SK-N-SH (cell line): Measurements from ENCODE around the gene SH3PXD2B. TPM values are rescaled to one million over a fixed set of nuclear protein-coding genes. Genes with fewer than 3 reads are reported as not detected.

Source experiments
- CTCF ChIA-PET: fragments of 300-600, 350-600 bp; formaldehyde crosslinking; extraction: SDS; loops from one replicate; lab custom pipeline; 2021; lab: Yijun Ruan, JAX
- POLR2A ChIA-PET: fragments of 350-600 bp; sonication (Branson Sonifier 250); formaldehyde crosslinking; extraction: SDS; loops from one replicate; lab custom pipeline; 2020; ENCODE audit warnings: antibody characterized with exemption, inconsistent platforms; lab: Yijun Ruan, JAX
- DNase-seq: peaks from one replicate; pipeline ENCODE4 v3.0.0; 2012
- H2AFZ ChIP-seq: fragments of 200-600 bp; sonication (generic); 2 replicates; pipeline ENCODE4 v1.8.1; 2016; ENCODE audit warnings: antibody characterized with exemption, mild to moderate bottlenecking, low read depth
- H3F3A ChIP-seq: fragments of 200-600 bp; sonication (generic); replicated peaks from 2 replicates; pipeline ENCODE3; 2016; ENCODE audit warnings: antibody characterized with exemption, mild to moderate bottlenecking; ENCODE audit not compliant: insufficient read depth
- H3K27ac ChIP-seq, 2 experiments: fragments of 200-500 bp in 1 of 2; fragments of 200-600 bp in 1 of 2; sonication (Bioruptor generic) in 1 of 2; sonication (generic), shearing (Covaris generic) in 1 of 2; 2 replicates each; pipeline versions ENCODE4 v1.5.1 to v1.6.1; 2014 to 2016; ENCODE audit warnings: low read depth in 2 of 2, inconsistent platforms in 1 of 2, low read length in 1 of 2, mild to moderate bottlenecking in 1 of 2, mixed read lengths in 1 of 2
- H3K27me3 ChIP-seq: fragments of 200-600 bp; sonication (generic), shearing (Covaris generic); 2 replicates; pipeline ENCODE4 v1.6.1; 2016; ENCODE audit warnings: mixed run types; ENCODE audit not compliant: insufficient read depth
- H3K36me3 ChIP-seq, 2 experiments: fragments of 200-500 bp in 1 of 2; fragments of 200-600 bp in 1 of 2; sonication (Bioruptor generic) in 1 of 2; sonication (generic) in 1 of 2; replicated peaks in 1 of 2; 2 replicates each; pipeline versions ENCODE3 to v1.5.1; 2014 to 2016; ENCODE audit warnings: low read length in 1 of 2, mild to moderate bottlenecking in 1 of 2; ENCODE audit not compliant: insufficient read depth in 2 of 2, control insufficient read depth in 1 of 2
- H3K4me1 ChIP-seq, 2 experiments: fragments of 200-500 bp in 1 of 2; fragments of 200-600 bp in 1 of 2; sonication (Bioruptor generic) in 1 of 2; sonication (generic), shearing (Covaris generic) in 1 of 2; 2 replicates each; pipeline versions ENCODE4 v1.5.1 to v1.6.1; 2014 to 2016; ENCODE audit warnings: low read depth in 1 of 2, low read length in 1 of 2, mixed run types in 1 of 2; ENCODE audit not compliant: insufficient read depth in 2 of 2, control insufficient read depth in 1 of 2
- H3K4me2 ChIP-seq: fragments of 200-600 bp; sonication (generic), shearing (Covaris generic); 2 replicates; pipeline ENCODE4 v1.6.1; 2017; ENCODE audit warnings: mixed run types
- H3K4me3 ChIP-seq, 2 experiments: fragments of 200-500 bp in 1 of 2; fragments of 200-600 bp in 1 of 2; sonication (Bioruptor generic) in 1 of 2; sonication (generic), shearing (Covaris generic) in 1 of 2; 2 replicates each; pipeline versions ENCODE4 v1.5.1 to v1.8.1; 2014 to 2016; ENCODE audit warnings: low read depth in 2 of 2, inconsistent platforms in 1 of 2, low read length in 1 of 2, mild to moderate bottlenecking in 1 of 2, mixed read lengths in 1 of 2, moderate library complexity in 1 of 2
- H3K79me2 ChIP-seq: fragments of 200-600 bp; sonication (generic); 2 replicates; pipeline ENCODE4 v1.8.1; 2017; ENCODE audit warnings: mild to moderate bottlenecking; ENCODE audit not compliant: insufficient read depth
- H3K9ac ChIP-seq: fragments of 200-600 bp; sonication (generic); 2 replicates; pipeline ENCODE4 v1.6.1; 2017; ENCODE audit warnings: mixed run types
- H3K9me2 ChIP-seq: fragments of 200-600 bp; sonication (generic); 2 replicates; pipeline ENCODE4 v1.6.1; 2017; ENCODE audit warnings: mixed run types
- H3K9me3 ChIP-seq: fragments of 200-600 bp; sonication (generic); 2 replicates; pipeline ENCODE4 v1.6.1; 2017; ENCODE audit warnings: mixed run types, mild to moderate bottlenecking, moderate library complexity
- H4K20me1 ChIP-seq: fragments of 200-600 bp; sonication (generic); 2 replicates; pipeline ENCODE4 v1.6.1; 2017; ENCODE audit warnings: mild to moderate bottlenecking, mixed run types; ENCODE audit not compliant: insufficient read depth
- CHD2 ChIP-seq: fragments of 150-350 bp; IDR thresholded peaks from 2 replicates; pipeline ENCODE4 v1.6.1; 2018; ENCODE audit warnings: low read length; ENCODE audit not compliant: partially characterized antibody
- ELF1 ChIP-seq: IDR thresholded peaks from 2 replicates; pipeline ENCODE4 v1.4.0; 2012
- EP300 ChIP-seq, 2 experiments: IDR thresholded peaks; 2 replicates each; pipeline versions ENCODE4 v1.4.0 to v1.6.1; 2012; ENCODE audit warnings: borderline replicate concordance in 1 of 2, low read depth in 1 of 2, low read length in 1 of 2
- EZH2phosphoT487 ChIP-seq: fragments of 200-600 bp; sonication (generic); IDR thresholded peaks from 2 replicates; pipeline ENCODE4 v1.6.1; 2017; ENCODE audit warnings: low read depth, mixed run types, mild to moderate bottlenecking, antibody characterized with exemption, moderate library complexity, borderline replicate concordance
- FOSL2 ChIP-seq: IDR thresholded peaks from 2 replicates; pipeline ENCODE4 v1.4.0; 2012; ENCODE audit warnings: low read depth, mild to moderate bottlenecking, moderate library complexity, borderline replicate concordance
- FOXJ3 ChIP-seq: sonication (generic); formaldehyde crosslinking; IDR thresholded peaks from 2 replicates; pipeline ENCODE4 v1.5.1; 2020; ENCODE audit warnings: mild to moderate bottlenecking, missing genetic modification reagents
- FOXM1 ChIP-seq: IDR thresholded peaks from 2 replicates; pipeline ENCODE4 v1.4.0; 2012; ENCODE audit warnings: low read depth, mild to moderate bottlenecking
- GATA2 ChIP-seq: sonication (generic); formaldehyde crosslinking; IDR thresholded peaks from 2 replicates; pipeline ENCODE4 v1.5.0; 2020; ENCODE audit warnings: mild to moderate bottlenecking, missing genetic modification reagents
- NFIC ChIP-seq: IDR thresholded peaks from 2 replicates; pipeline ENCODE4 v1.4.0; 2012; ENCODE audit warnings: borderline replicate concordance
- NRF1 ChIP-seq: IDR thresholded peaks from 2 replicates; pipeline ENCODE4 v1.6.1; 2012; ENCODE audit warnings: low read depth, mild to moderate bottlenecking, low read length
- RAD21 ChIP-seq: IDR thresholded peaks from 2 replicates; pipeline ENCODE4 v1.6.1; 2012; ENCODE audit warnings: mild to moderate bottlenecking, low read length
- RCOR1 ChIP-seq: fragments of 150-350 bp; IDR thresholded peaks from 2 replicates; pipeline ENCODE4 v1.6.1; 2017; ENCODE audit warnings: antibody characterized with exemption, low read length
- REST ChIP-seq: IDR thresholded peaks from 2 replicates; pipeline ENCODE4 v1.6.1; 2012; ENCODE audit warnings: mild to moderate bottlenecking, low read depth, low read length, moderate library complexity
- RXRA ChIP-seq: IDR thresholded peaks from 2 replicates; pipeline ENCODE4 v1.4.0; 2012; ENCODE audit warnings: low read depth, mild to moderate bottlenecking, borderline replicate concordance
- whole genome bisulfite sequencing: methylation state at CpG from one replicate; pipeline ENCODE4 v1.1.6; 2017; ENCODE audit warnings: low lambda C conversion rate; 5-methylcytosine and 5-hydroxymethylcytosine counted together
- polyA plus RNA-seq, 3 experiments: library from polyadenylated mRNA; depleted of rRNA; stranded (reverse); fragments of >200 nt; gene quantifications; 2 replicates each; pipeline ENCODE4 v1.2.3, GENCODE V29; 2012
- TF ChIP-seq, protein P1 (sequence below): IDR thresholded peaks from 2 replicates; pipeline ENCODE4; 2012

SH3PXD2B gene
- polyA plus RNA-seq, 1 of the 3 experiments (the other 2 are of a cell fraction): 15.0 TPM

DNA sequence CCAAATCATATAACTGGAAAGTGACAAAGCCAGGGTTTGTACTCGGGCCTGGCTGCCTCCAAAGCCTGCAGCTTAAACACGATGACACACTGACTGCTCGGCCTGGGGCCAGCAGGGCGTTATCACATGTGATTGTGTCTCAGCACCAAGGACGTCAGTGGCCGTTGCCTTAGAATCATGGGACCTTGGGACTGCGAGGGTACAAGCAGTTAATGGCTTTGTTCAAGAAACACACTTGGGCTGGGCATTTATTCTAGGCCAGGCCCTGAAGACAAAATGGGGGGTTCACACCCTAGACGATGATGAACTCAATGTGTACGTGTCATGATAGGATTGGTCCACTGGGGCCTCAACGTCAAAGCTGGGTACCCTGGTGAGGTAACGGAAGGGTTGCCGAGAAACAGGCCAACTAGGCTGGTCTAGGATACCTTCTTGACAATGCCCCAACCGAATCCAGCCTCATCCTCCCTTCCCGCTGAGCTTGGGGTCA is 13.0 kb downstream of the SH3PXD2B start:
- CTCF ChIA-PET: interaction anchor here (1.3 to 5.9 kb wide), 3 partner anchors 10 to 19 kb away, joined by 3 to 91 read pairs (median 21); no protein-coding TSS in a partner anchor
- Histone ChIP-seq H3K4me1 (peaks cover 33 to 60% of the 10 kb centered on the region in 2 experiments; a peak in 3 of 4 replicates), H3K9ac (no peak overlapping the region)

GRCh38 chr5:172440486-172440885 is 13.8 kb downstream of the SH3PXD2B start:
- POLR2A ChIA-PET: interaction anchor here (1.5 kb wide), 1 partner anchor 21 kb away, joined by 3 read pairs; no protein-coding TSS in a partner anchor
- 91% methylated on average over 7 of the region's 7 CpGs for WGBS
- CTCF ChIA-PET: interaction anchor here (1.3 to 5.9 kb wide), 2 partner anchors 10 to 20 kb away, joined by 3 to 91 read pairs; no protein-coding TSS in a partner anchor
- DNase-seq: no peak
- Histone ChIP-seq H2AFZ (no peak overlapping the region), H3K9me2 (no peaks in the 10 kb centered on the region), H3K9ac (no peak overlapping the region), H3K27ac (no peak overlapping the region; a peak in 1 of 4 replicates), H3K9me3 (no peaks in the 10 kb centered on the region), H3K79me2 (peaks cover 100% of the 10 kb centered on the region), H3K4me3 (no peak overlapping the region), H3K36me3 (no peaks in the 10 kb centered on the region), H3K4me2 (no peak overlapping the region), H3K27me3 (no peaks in the 10 kb centered on the region), H4K20me1 (peaks cover 100% of the 10 kb centered on the region), H3K4me1 (peaks cover 33 to 53% of the 10 kb centered on the region in 2 experiments; a peak in 3 of 4 replicates), H3F3A (peaks cover 8% of the 10 kb centered on the region)
- TF ChIP-seq EP300 (IDR thresholded peaks at IDR 0.05; ENCODE audit: borderline replicate concordance in 1 of 2, low read depth in 1 of 2, low read length in 1 of 2) (no peak), EZH2phosphoT487 (no peak), ELF1 (no peak), RCOR1 (no peak), NRF1 (no peak), FOSL2 (no peak), CHD2 (no peak), REST (no peak), FOXJ3 (CRISPR knock-in tag) (no peak), GATA2 (CRISPR knock-in tag) (no peak), RAD21 (no peak)
- TF ChIP-seq, protein P1, sequence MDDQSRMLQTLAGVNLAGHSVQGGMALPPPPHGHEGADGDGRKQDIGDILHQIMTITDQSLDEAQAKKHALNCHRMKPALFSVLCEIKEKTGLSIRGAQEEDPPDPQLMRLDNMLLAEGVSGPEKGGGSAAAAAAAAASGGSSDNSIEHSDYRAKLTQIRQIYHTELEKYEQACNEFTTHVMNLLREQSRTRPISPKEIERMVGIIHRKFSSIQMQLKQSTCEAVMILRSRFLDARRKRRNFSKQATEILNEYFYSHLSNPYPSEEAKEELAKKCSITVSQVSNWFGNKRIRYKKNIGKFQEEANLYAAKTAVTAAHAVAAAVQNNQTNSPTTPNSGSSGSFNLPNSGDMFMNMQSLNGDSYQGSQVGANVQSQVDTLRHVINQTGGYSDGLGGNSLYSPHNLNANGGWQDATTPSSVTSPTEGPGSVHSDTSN: no peak

More for the DNA sequence above, 13.0 kb downstream of the SH3PXD2B start:
- Histone ChIP-seq H3K4me3 (no peak overlapping the region), H3K9me2 (no peaks in the 10 kb centered on the region), H4K20me1 (peaks cover 100% of the 10 kb centered on the region), H3K4me2 (no peak overlapping the region), H2AFZ (no peak overlapping the region), H3K79me2 (peaks cover 100% of the 10 kb centered on the region), H3K27me3 (no peaks in the 10 kb centered on the region), H3K36me3 (no peaks in the 10 kb centered on the region), H3K9me3 (no peaks in the 10 kb centered on the region), H3K27ac (no peak overlapping the region), H3F3A (peaks cover 8% of the 10 kb centered on the region)
- TF ChIP-seq FOXM1: no peak
- TF ChIP-seq NFIC: no peak
- TF ChIP-seq RXRA: no peak
- POLR2A ChIA-PET: no interaction called here
- 96% methylated on average over 11 of the region's 14 CpGs for WGBS
- DNase-seq: no peak
